GM21825 (cell line): ENCODE data around the gene ZP3.
A peak's percentile ranks its signal among the peaks of the same experiment; 100 is the strongest.
"Not testable (repeated sequence)": the region's sequence is repeated elsewhere in the genome, so short reads cannot be mapped to it uniquely, and the experiment has no call there.

Experiments
- ATAC-seq: cut with Tn5 transposase; IDR thresholded peaks from one replicate; pipeline ENCODE4 v1.9.1; 2021; ENCODE audit warnings: mild to moderate bottlenecking, moderate library complexity; ENCODE audit not compliant: unreplicated experiment

ZP3 gene

GRCh38 chr7:76424413-76425111, at the start of gene ZP3:
Gene ZP3, plus strand, starts transcription at chr7:76424950. Its CDS starts 15 bp downstream, at chr7:76424965.
- ATAC-seq, result no peak

- ATAC-seq, result no peak
Observed at GRCh38 chr7:76375251-76375650, 49.5 kb upstream of the ZP3 start.

- no peak for ATAC-seq
Observed at GRCh38 chr7:76377186-76377918, 47.4 kb upstream of the ZP3 start.

GRCh38 chr7:76380623-76380966, 44.2 kb upstream of the ZP3 start:
- ATAC-seq, result no peak

GRCh38 chr7:76381814-76382213, 42.9 kb upstream of the ZP3 start:
- ATAC-seq, result no peak

- no peak for ATAC-seq
Observed at GRCh38 chr7:76383089-76383944, 41.4 kb upstream of the ZP3 start.

GRCh38 chr7:76386691-76387260, 38.0 kb upstream of the ZP3 start:
- no peak for ATAC-seq

GRCh38 chr7:76387789-76388188, 37.0 kb upstream of the ZP3 start:
- ATAC-seq, result not testable (repeated sequence)

- ATAC-seq, result no peak
Observed at GRCh38 chr7:76390092-76390491, 34.7 kb upstream of the ZP3 start.

- no peak for ATAC-seq
Observed at GRCh38 chr7:76392531-76393115, 32.1 kb upstream of the ZP3 start.

- peak; percentile 84 for ATAC-seq
Observed at GRCh38 chr7:76393116-76394031, 31.4 kb upstream of the ZP3 start.

GRCh38 chr7:76394957-76395356, 29.8 kb upstream of the ZP3 start:
- no peak for ATAC-seq

GRCh38 chr7:76395605-76395964, 29.2 kb upstream of the ZP3 start:
- ATAC-seq, result not testable (repeated sequence)

GRCh38 chr7:76395965-76396726, 28.6 kb upstream of the ZP3 start:
- ATAC-seq, result no peak

- ATAC-seq, result no peak
Observed at GRCh38 chr7:76396864-76397263, 27.9 kb upstream of the ZP3 start.

- no peak for ATAC-seq
Observed at GRCh38 chr7:76397409-76398183, 27.2 kb upstream of the ZP3 start.

GRCh38 chr7:76400248-76400647, 24.5 kb upstream of the ZP3 start:
- ATAC-seq, result no peak

GRCh38 chr7:76403097-76403496, 21.7 kb upstream of the ZP3 start:
- not testable (repeated sequence) for ATAC-seq
